ENCODE data around the gene TMEM223.

DNA sequence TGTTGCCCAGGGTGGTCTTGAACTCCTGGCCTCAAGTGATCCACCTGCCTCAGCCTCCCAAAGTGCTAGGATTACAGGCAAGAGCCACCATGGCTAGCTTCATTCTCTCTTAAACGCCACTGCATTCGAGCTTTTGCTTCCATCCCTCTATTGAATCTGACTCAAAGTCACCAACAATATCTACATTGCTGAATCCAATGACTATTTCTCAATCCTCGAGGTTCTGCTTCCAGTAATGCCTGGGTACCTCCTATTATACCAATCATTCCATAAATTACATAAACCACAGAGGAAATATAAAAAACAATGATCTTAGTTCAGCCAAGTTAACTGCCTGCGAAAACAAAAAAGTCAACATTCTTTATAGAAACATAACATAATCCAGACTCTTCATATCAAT lies 25.3 kb upstream of the TMEM223 start:
- TF ChIP-seq EZH2 (IDR thresholded peaks at IDR 0.05; ENCODE audit: borderline replicate concordance, low read length): no peak
- TF ChIP-seq, protein P1, sequence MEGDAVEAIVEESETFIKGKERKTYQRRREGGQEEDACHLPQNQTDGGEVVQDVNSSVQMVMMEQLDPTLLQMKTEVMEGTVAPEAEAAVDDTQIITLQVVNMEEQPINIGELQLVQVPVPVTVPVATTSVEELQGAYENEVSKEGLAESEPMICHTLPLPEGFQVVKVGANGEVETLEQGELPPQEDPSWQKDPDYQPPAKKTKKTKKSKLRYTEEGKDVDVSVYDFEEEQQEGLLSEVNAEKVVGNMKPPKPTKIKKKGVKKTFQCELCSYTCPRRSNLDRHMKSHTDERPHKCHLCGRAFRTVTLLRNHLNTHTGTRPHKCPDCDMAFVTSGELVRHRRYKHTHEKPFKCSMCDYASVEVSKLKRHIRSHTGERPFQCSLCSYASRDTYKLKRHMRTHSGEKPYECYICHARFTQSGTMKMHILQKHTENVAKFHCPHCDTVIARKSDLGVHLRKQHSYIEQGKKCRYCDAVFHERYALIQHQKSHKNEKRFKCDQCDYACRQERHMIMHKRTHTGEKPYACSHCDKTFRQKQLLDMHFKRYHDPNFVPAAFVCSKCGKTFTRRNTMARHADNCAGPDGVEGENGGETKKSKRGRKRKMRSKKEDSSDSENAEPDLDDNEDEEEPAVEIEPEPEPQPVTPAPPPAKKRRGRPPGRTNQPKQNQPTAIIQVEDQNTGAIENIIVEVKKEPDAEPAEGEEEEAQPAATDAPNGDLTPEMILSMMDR (IDR thresholded peaks at IDR 0.05; ENCODE audit: low read length): no peak

Measured in OCI-LY1 (cell line).